Neural cell (in vitro differentiated cells): Measurements from ENCODE around the gene VWA1.

ENCODE experiments used
- MXI1 ChIP-seq: fragments of 450-650 bp; conservative IDR thresholded peaks from 2 replicates; pipeline ENCODE4 v1.6.1; 2014; ENCODE audit warnings: antibody characterized with exemption, mild to moderate bottlenecking; ENCODE audit not compliant: poor library complexity, severe bottlenecking
- TF ChIP-seq, protein P1 (sequence below): fragments of 450-650 bp; IDR thresholded peaks from 2 replicates; pipeline ENCODE4 v1.5.1; 2014; ENCODE audit warnings: antibody characterized with exemption, mild to moderate bottlenecking, moderate library complexity; ENCODE audit not compliant: poor library complexity, severe bottlenecking

- TF ChIP-seq, protein P1, sequence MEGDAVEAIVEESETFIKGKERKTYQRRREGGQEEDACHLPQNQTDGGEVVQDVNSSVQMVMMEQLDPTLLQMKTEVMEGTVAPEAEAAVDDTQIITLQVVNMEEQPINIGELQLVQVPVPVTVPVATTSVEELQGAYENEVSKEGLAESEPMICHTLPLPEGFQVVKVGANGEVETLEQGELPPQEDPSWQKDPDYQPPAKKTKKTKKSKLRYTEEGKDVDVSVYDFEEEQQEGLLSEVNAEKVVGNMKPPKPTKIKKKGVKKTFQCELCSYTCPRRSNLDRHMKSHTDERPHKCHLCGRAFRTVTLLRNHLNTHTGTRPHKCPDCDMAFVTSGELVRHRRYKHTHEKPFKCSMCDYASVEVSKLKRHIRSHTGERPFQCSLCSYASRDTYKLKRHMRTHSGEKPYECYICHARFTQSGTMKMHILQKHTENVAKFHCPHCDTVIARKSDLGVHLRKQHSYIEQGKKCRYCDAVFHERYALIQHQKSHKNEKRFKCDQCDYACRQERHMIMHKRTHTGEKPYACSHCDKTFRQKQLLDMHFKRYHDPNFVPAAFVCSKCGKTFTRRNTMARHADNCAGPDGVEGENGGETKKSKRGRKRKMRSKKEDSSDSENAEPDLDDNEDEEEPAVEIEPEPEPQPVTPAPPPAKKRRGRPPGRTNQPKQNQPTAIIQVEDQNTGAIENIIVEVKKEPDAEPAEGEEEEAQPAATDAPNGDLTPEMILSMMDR = no peak
- no peak for TF ChIP-seq MXI1
These were observed 48.1 kb upstream of the VWA1 start for GRCh38 chr1:1387098-1388077.
